AG08395 (cell line): ENCODE data around the gene IDNK.
"Not testable (repeated sequence)": the region's sequence is repeated elsewhere in the genome, so short reads cannot be mapped to it uniquely, and the experiment has no call there.

ENCODE experiments used
- DNase-seq: peaks from one replicate; pipeline ENCODE4 v3.0.0; 2012; ENCODE audit warnings: mixed read lengths, low spot score

Gene IDNK

GRCh38 chr9:83622939-83623678 is at the start of gene IDNK:
IDNK (plus strand) TSS chr9:83623143; CDS start chr9:83623172, 29 bp downstream.
- peak; percentile 63 for DNase-seq

DNA sequence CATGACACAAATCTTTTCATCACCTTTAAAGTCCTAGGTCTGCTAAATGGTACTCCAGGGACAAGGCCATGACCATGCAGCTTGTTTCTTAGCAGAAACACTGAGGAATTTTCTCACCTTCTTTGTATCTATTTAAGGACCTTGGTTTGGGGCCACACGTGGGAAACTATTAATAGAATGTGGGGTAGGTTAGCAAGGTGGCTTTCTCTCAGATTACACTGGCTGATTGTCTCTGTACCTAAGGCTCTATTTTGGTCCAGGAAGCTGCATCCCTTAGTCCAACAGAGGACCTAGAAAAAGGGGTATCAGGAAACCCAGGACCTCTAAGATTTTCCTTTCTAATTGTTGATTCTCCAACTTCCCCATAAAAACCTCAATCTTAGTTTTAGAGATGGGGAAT is 48.5 kb upstream of the IDNK start:
- no peak for DNase-seq

DNA sequence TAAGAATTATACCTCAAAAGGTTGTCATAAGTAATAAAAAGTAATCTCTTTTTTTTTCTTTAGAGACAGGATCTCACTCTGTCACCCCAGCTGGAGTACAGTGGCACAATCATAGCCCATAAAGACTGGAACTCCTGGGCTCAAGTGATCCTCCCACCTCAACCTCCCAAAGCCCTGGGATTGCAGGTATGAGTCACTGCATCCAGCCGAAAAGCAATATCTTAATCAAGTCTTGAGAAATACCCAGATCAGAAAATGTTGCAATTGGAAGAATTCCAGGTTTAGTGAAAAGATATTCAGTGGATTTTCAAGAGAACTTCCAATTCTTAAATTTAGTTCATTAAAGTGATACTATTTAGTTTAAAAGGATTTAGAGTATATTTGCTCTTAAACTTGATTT is 40.9 kb upstream of the IDNK start:
- DNase-seq = no peak

- DNase-seq = peak; percentile 79
Measured at GRCh38 chr9:83583151-83584014, 39.6 kb upstream of the IDNK start.

DNA sequence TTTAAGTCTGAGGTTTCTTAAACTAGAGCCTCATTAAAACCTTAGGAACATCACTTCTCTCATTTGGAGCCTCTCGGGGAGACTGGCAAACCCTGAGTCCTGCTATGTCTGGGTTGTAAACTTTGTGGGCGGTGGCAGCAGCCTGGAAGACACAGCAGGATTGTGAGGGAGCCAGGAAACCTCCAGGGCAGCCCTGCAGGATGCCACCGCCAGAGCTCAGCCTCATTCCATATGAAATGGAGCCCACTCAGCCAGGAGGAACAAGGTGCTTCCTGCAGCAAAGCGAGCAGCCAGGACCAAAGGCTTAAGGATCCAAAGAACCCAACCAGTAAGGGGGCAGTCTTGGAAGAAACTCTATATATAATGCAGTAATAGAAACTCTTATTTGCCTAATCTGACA is 37.9 kb upstream of the IDNK start:
- DNase-seq = no peak

- DNase-seq = no peak
Measured at GRCh38 chr9:83588256-83588655, 34.7 kb upstream of the IDNK start.

DNA sequence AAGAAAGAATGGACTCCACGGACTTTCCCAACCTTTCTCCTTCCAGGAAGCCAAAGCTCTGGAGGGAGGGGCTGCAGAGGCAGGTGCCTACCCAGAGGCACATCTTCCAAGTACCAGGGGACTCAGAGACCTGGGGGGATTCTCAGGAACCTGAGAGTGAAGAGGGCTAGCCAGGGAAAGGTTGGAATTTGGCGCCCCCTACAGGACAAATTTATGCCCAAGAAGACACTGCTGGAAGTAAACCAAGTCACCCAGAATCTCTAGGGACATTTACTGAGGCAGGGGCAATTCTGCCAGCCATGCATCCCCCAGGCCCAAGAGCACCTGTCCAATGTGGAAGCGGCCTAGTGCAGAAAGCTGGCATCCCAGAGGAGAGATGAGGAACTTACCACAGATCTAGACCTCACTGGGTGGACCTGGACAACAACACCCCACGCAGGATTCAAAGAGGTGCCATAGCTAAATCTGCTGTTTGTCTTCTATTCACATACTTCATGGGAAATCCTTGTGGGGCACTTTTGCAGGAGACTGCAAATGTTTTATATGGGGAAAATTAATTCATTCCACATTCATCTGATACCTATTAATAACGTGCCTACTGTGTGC is 25.9 kb upstream of the IDNK start:
- DNase-seq = peak; percentile 21

GRCh38 chr9:83598487-83598886 is 24.5 kb upstream of the IDNK start:
- peak; percentile 43 for DNase-seq

GRCh38 chr9:83599071-83599470 is 23.9 kb upstream of the IDNK start:
- DNase-seq = no peak

GRCh38 chr9:83601463-83601862 is 21.5 kb upstream of the IDNK start:
- no peak for DNase-seq

GRCh38 chr9:83607620-83608019 is 15.3 kb upstream of the IDNK start:
- DNase-seq = not testable (repeated sequence)

DNA sequence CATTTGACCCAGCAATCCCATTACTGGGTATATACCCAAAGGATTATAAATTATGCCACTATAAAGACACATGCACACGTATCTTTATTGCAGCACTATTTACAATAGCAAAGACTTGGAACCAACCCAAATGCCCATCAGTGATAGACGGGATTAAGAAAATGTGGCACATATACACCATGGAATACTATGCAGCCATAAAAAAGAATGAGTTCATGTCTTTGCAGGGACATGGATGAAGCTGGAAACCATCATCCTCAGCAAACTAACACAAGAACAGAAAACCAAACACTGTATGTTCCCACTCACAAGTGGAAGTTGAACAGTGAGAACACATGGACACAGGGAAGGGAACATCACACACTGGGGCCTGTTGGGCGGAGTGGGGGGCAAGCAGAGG is 9.6 kb upstream of the IDNK start:
- not testable (repeated sequence) for DNase-seq

DNA sequence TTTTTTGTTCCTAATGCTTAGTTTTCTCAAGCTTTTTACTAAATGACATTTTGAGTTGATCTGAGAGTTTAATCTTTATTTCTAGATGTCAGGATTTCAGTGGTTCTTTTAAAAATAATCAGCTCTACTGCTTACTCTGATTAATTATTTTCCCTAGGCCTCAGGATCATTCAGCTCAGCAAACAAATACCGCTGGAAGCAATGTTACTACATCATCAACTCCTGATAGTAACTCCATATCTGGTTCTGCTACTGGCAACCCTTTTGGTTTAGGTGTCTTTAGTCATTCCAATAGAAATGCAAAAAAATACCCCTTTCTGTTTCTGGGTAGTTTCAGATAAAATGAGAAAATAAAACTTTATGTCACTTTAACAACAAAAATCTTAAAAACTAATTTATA is 5.6 kb upstream of the IDNK start:
- no peak for DNase-seq

GRCh38 chr9:83620841-83621636 is 1.9 kb upstream of the IDNK start:
- DNase-seq = peak; percentile 64

DNA sequence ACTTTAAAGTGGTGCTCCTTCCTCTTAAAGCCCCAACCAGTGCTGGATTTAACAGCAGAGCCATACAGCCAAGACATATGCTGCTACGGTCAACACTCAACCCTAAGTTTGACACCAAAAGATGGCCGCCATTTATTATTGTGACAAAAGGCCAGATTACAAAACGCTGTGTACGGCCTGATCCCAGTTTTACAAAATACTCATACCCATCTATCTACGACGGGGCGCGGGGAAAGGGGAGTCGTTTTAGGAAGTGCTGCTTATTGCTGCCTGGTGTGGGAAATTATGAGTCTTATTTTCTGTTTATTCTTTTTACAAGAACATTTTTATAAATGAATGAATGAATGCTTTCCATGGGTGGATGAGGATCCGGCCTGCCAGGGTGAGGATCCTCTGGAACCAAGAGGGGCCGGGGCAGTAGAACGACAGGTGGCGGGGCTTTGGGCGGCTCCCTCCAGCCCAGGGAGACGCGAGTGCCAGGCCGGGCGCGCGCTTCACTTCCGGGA is 457 bp upstream of the IDNK start:
- DNase-seq = no peak

DNA sequence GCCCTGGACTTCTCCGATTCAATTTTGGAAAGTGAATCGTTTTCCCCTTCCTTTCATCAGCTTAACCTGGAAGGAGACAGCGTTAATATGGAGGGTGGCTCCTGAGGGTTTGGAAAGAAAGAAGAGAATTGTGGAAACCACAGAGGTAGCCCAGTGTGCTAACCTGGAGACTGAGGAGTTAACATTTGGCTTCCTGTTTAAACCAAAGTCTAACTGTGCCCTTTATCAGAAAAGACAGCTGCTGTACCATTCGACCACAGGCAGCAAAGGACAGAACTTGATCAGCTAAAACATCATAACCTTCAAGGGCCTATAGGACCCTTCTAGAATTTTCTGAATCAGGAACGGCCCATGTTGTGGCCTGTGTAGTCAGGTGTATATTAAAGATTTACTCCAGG is 735 bp downstream of the IDNK start:
- no peak for DNase-seq

GRCh38 chr9:83625178-83625577 is 2.2 kb downstream of the IDNK start:
- DNase-seq = no peak

GRCh38 chr9:83628540-83628939 is 5.6 kb downstream of the IDNK start:
- DNase-seq = no peak

GRCh38 chr9:83629433-83630104 is 6.6 kb downstream of the IDNK start:
- DNase-seq = no peak

- no peak for DNase-seq
Measured at GRCh38 chr9:83630938-83631457, 8.1 kb downstream of the IDNK start.

DNA sequence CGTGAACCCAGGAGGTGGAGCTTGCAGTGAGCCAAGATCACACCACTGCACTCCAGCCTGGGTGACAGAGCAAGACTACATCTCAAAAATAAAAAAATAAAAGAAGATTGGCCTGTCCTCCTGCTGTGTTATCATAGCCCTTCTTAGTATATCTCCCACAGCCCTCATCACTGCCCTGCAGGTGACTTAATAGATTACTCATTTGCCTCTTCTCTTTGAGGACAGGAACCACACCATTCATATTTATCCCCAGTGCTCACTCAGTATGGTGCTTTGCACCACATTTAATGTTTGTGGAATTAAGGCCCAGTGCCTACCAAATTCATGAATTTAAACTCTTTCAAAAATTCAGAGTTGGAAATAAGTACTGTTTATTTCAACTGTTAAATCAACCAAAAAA is 10.3 kb downstream of the IDNK start:
- DNase-seq = no peak
